ENCODE measurements around the gene MCAM.

MCAM gene

DNA sequence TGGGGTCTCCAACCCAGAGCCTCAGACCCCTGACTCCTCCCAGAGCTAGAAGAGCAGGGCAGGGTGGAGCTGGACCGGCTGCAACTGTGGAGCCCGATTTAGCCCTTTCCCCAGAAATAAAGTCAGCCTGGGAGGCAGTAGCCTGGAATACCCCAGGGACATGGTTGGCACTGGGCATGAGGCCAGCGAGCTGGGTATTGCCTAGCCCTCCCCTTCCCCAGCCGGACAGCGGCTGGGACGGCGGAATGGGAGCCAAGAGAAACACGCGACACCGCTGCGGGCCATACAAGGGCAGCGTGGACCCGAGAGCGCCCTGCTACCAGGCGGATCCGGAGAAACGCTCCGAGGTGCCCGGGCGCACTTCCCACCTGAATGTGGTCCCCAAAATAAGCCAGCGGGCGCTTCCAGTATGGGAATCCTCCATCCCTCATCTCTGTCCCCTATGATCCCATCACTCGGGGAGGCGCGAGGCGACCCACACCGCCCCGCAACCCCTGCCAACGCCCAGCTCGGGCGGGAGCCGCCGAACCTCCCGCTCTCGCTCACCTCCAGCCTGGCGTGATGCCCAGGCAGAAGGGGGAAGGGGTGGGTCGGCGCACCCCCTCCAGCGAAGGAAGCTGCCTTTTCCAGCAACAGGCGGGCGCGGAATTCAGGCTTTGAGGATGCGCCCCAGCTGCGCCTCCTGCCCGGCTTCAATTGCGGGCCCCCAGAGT lies 758 bp downstream of the MCAM start:
- TF ChIP-seq, protein P1, sequence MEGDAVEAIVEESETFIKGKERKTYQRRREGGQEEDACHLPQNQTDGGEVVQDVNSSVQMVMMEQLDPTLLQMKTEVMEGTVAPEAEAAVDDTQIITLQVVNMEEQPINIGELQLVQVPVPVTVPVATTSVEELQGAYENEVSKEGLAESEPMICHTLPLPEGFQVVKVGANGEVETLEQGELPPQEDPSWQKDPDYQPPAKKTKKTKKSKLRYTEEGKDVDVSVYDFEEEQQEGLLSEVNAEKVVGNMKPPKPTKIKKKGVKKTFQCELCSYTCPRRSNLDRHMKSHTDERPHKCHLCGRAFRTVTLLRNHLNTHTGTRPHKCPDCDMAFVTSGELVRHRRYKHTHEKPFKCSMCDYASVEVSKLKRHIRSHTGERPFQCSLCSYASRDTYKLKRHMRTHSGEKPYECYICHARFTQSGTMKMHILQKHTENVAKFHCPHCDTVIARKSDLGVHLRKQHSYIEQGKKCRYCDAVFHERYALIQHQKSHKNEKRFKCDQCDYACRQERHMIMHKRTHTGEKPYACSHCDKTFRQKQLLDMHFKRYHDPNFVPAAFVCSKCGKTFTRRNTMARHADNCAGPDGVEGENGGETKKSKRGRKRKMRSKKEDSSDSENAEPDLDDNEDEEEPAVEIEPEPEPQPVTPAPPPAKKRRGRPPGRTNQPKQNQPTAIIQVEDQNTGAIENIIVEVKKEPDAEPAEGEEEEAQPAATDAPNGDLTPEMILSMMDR (IDR thresholded peaks at IDR 0.05): no peak

DNA sequence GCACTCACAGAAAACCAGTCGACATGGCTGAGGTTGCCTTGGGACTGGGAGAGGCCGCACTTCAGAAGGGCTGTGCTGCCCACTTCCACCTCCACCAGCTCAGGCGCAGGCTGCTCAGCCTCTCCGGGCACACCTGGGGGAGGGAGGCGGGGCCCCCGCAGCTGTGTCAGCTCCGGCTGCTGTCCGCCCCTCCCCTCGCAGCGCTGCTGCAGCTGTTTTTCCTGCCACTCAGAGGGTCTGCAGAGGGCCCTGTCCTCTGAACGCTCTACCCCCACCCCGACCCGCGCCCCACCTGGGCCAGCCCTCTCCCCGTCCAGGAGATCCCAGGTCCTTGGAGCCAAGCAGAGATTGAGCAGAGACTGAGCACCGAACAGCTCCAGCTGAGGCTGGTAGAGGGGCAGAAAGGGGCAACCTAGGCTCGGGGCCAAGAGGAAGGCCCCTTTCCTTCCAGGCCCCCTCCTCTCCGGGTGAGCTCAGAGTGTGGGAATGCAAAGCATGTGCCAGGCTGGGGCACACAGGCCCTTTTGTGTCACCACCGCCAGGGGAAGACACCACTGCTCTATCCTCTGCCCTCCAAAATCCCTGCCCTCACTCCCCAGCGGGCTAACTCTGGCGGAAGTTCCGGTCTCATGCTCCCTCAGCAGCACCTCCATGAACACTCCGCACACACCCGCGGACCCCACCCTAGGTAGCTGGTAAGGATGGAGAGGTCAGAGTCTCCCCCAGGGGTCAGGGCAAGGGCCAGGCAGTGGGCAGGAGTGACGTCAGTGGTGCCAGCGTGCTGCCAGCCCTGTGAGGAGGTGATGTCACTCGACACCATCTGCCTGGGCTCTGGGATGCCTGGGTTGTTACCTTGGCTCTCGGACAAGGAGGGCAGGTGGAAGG lies 1.6 kb downstream of the MCAM start:
- TF ChIP-seq, protein P1 (IDR thresholded peaks at IDR 0.05): no peak

DNA sequence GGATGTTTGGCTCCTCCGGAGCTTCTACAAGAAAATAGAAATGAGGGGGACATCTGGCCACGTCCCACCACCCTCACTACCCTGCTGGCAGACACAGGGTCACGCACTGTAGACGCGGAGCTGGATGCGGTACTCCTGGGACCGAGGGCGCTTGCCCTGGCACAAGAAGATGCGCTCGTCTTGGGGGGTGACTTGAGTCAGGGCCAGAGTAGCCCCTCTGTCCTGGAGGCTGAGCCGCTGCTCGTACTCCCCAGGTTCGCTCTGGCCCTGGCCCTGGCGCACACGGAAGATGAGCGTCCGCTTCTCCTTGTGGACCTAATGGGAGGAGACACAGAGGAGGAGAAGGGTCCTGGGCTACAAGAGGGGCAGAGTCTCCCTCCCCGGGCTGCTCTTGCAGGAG lies 2.2 kb downstream of the MCAM start:
- TF ChIP-seq, protein P1 (IDR thresholded peaks at IDR 0.05): no peak

DNA sequence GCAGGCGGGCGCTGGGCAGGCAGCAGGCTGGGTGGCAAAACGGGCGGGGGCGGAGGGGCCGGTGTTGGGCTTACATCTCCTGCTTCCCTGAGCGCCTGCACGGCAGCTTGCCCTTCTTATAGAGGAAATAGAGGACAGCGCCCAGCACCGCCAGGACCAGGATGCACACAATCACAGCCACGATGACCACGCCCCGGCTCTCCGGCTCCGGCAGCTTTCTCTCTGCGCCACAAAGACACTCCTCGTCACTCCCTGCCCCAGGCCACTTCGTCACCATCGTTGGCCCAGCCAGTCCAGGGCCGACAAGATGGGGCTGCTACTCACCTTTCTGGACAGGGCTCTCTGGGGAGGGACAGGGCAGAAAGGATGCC lies 6.3 kb downstream of the MCAM start:
- TF ChIP-seq, protein P1 (IDR thresholded peaks at IDR 0.05): no peak

DNA sequence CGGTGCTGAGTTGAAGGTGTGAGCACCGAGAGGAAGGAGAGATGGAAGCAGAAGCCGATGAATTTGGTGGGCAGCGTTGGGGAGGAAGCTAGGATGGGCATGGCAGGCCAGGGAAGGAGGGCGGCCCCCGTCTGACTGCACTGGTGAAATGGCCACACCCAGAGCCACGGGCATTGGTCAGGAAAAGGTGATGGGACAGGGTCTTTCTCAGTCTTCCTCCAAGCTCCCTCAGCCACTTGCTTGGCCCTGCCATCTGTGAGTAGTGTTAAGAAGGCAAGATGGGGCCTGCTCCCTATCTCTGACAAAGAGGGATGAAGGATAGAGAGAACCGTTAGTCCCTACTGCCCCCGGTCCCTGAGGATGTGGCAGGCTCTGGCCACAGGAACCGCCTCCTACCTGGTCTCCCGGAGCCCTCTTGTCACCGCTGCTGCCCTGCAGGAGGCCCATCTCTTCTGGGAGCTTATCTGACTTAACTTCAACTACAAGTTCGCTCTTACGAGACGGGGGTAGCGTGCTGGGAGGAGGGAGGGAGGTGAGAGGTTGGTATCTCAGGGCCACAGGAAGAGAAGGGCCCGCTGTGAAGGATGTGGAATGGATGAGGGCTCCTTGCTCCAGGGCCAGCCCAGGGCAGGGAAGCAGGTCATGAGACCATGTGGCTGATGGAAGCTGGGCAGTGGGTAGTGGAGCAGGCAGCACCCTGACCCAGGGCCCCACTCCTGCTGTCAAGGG lies 6.8 kb downstream of the MCAM start:
- TF ChIP-seq, protein P1 (IDR thresholded peaks at IDR 0.05): no peak

DNA sequence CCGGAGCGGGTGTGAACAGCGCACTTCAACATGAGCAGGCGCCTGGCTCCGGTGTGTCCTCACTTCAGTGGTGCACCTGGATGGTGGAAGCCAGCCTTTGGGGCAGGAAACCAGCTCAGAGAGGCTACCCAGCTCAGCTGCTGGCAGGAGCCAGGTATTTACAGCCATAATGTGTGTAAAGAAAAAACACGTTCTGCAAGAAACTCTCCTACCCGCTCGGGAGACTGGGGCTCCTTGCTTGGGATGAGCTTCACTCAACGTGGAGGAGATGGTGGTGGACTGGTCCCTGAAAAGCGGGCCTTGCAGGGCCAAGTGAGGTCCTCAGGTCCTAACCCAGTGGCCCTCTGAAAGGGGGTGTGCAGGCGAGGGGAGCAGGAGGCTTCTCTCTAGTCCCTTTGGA lies 7.5 kb downstream of the MCAM start:
- TF ChIP-seq, protein P1 (IDR thresholded peaks at IDR 0.05): no peak

DNA sequence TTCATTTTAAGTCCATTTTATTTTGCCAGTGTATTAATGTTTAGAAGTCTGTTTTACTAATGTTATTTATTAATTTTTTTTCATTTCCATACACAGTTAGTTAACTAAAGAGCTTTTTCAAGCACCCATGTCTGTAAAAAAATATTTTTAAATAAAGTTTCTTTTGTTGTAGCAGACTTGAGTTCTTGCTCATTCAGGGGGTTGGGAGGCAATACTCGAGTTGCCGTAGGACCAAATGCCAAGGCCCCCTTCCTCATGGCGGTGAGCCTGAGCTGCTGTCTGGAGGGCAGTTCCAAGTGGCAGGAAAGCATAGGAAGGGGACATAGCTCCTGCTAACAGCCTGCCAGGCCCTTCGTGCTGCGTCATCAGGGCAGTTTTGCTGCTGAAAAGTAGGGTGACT lies 9.0 kb downstream of the MCAM start:
- TF ChIP-seq, protein P1 (IDR thresholded peaks at IDR 0.05): no peak

Measured in LNCAP (cell line).